Esophagus muscularis mucosa (tissue), 4 donors: ENCODE data around the gene SERPINA1. TPM values are rescaled to one million over a fixed set of nuclear protein-coding genes. Genes with fewer than 3 reads are reported as not detected.

Experiments used
- DNase-seq: peaks from one replicate; pipeline ENCODE4 v3.0.0-alpha.2; 2017; ENCODE audit errors: extremely low spot score
- H3K27ac ChIP-seq, 4 donors: fragments of 200-600 bp; sonication (generic); replicated peaks in 1 of 4; 1 replicate in 3 of 4; 2 replicates in 1 of 4; pipeline ENCODE4 v1.5.1; 2016 to 2019; ENCODE audit warnings: mild to moderate bottlenecking in 1 of 4
- H3K27me3 ChIP-seq, 4 donors: fragments of 200-600 bp; sonication (generic); one replicate each; pipeline versions ENCODE4 v1.5.1 to v1.6.0; 2016 to 2019
- H3K36me3 ChIP-seq, 4 donors: fragments of 200-600 bp; sonication (generic); one replicate each; pipeline ENCODE4 v1.5.1; 2016 to 2019
- H3K4me1 ChIP-seq, 4 donors: fragments of 200-600 bp; sonication (generic); one replicate each; pipeline ENCODE4 v1.5.1; 2016 to 2019
- H3K4me3 ChIP-seq, 4 donors: fragments of 200-600 bp; sonication (generic); 1 replicate in 2 of 4; 2 replicates in 2 of 4; pipeline ENCODE4 v1.5.1; 2016 to 2019; ENCODE audit warnings: mild to moderate bottlenecking in 4 of 4, moderate library complexity in 1 of 4
- H3K9me3 ChIP-seq, 4 donors: fragments of 200-600 bp; sonication (generic); 1 replicate in 3 of 4; 2 replicates in 1 of 4; pipeline ENCODE4 v1.5.1; 2016 to 2019
- EP300 ChIP-seq: sonication (generic); formaldehyde crosslinking; IDR thresholded peaks from one replicate; pipeline ENCODE4 v1.6.1; 2017; ENCODE audit warnings: antibody characterized with exemption
- POLR2A ChIP-seq: fragments of 450-650 bp; IDR thresholded peaks from one replicate; pipeline ENCODE4 v1.6.1; 2017; ENCODE audit warnings: antibody characterized with exemption, moderate library complexity, mild to moderate bottlenecking, low read depth
- POLR2AphosphoS5 ChIP-seq, 2 donors: sonication (generic); formaldehyde crosslinking; IDR thresholded peaks; one replicate each; pipeline ENCODE4 v1.6.1; 2017; ENCODE audit warnings: antibody characterized with exemption in 2 of 2
- WGBS: methylation state at CpG from one replicate; pipeline ENCODE4 v1.1.5; 2018; 5-methylcytosine and 5-hydroxymethylcytosine counted together
- intact Hi-C: fragments of 100-400 bp; cut with DNase I; formaldehyde crosslinking; loops from one replicate; pipeline ENCODE4 v1.15.1; 2023
- total RNA-seq, 4 donors: library from RNA; depleted of rRNA; stranded (reverse); fragments of >200 nt; gene quantifications; one replicate each; pipeline versions ENCODE4 v1.1.0 to v1.2.1, GENCODE V29; 2016
- TF ChIP-seq, protein P1 (sequence below), 3 experiments: fragments of 200-600 bp in 2 of 3; fragments of 450-650 bp in 1 of 3; sonication (generic) in 2 of 3; IDR thresholded peaks; one replicate each; pipeline ENCODE4 v1.5.1; 2017 to 2019; ENCODE audit warnings: antibody characterized with exemption in 3 of 3, mild to moderate bottlenecking in 2 of 3, moderate library complexity in 1 of 3

The SERPINA1 gene
- total RNA-seq, 4 donors from 2014 or later: 1.7 to 20.2 (median 2.2) TPM

- Histone ChIP-seq H3K27me3 (no peaks in the 10 kb centered on the region), H3K4me1 (no peaks in the 10 kb centered on the region), H3K36me3 (no peaks in the 10 kb centered on the region), H3K4me3 (no peak overlapping the region), H3K27ac (no peak overlapping the region), H3K9me3 (peaks cover 0 to 20% (median 4%) of the 10 kb centered on the region in 4 donors)
- WGBS: 85% methylated on average over 2 of the region's 2 CpGs
- no peak for DNase-seq
- TF ChIP-seq, protein P1, sequence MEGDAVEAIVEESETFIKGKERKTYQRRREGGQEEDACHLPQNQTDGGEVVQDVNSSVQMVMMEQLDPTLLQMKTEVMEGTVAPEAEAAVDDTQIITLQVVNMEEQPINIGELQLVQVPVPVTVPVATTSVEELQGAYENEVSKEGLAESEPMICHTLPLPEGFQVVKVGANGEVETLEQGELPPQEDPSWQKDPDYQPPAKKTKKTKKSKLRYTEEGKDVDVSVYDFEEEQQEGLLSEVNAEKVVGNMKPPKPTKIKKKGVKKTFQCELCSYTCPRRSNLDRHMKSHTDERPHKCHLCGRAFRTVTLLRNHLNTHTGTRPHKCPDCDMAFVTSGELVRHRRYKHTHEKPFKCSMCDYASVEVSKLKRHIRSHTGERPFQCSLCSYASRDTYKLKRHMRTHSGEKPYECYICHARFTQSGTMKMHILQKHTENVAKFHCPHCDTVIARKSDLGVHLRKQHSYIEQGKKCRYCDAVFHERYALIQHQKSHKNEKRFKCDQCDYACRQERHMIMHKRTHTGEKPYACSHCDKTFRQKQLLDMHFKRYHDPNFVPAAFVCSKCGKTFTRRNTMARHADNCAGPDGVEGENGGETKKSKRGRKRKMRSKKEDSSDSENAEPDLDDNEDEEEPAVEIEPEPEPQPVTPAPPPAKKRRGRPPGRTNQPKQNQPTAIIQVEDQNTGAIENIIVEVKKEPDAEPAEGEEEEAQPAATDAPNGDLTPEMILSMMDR (IDR thresholded peaks at IDR 0.05): no peak
- no peak for TF ChIP-seq EP300
- no peak for TF ChIP-seq POLR2AphosphoS5 (IDR thresholded peaks at IDR 0.05)
- TF ChIP-seq POLR2A: no peak
- intact Hi-C loops: no loop called here
Measured at GRCh38 chr14:94405486-94405885, 17.1 kb upstream of the SERPINA1 start.

DNA sequence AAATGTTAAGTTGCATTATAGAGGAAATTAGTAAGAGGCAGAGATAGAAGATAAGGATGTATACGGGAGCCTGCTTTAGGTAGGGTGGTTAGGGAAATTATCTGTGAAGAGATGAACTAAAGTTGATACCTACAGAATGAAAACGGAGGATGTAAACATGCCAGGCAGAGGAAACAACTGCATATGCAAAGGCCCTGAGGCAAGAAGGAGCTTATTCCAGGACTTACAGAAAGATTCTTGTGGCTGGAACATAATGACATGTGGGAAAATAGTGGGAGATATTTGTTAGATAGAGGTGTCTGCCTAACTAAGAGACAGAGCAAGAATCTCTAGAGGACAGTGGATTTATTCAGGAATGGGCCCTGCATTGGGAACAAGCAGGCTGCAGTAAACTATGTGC lies 16.2 kb upstream of the SERPINA1 start:
- H3K36me3 ChIP-seq: no peaks in the 10 kb centered on the region
- WGBS: 89% methylated on average over 2 of the region's 2 CpGs
- no peak for DNase-seq
- peaks cover 0 to 20% (median 3%) of the 10 kb centered on the region in 4 donors for H3K9me3 ChIP-seq
- TF ChIP-seq POLR2AphosphoS5 (IDR thresholded peaks at IDR 0.05): no peak
- TF ChIP-seq, protein P1 (IDR thresholded peaks at IDR 0.05): no peak
- TF ChIP-seq EP300: no peak
- no peak for TF ChIP-seq POLR2A
- no peak overlapping the region for H3K27ac ChIP-seq
- no peaks in the 10 kb centered on the region for H3K27me3 ChIP-seq
- H3K4me1 ChIP-seq: no peaks in the 10 kb centered on the region
- intact Hi-C loops: no loop called here
- no peak overlapping the region for H3K4me3 ChIP-seq

GRCh38 chr14:94403312-94403932 lies 15.0 kb upstream of the SERPINA1 start:
- H3K27ac ChIP-seq: no peak overlapping the region
- peaks cover 0 to 20% (median 3%) of the 10 kb centered on the region in 4 donors for H3K9me3 ChIP-seq
- intact Hi-C loops: no loop called here
- TF ChIP-seq EP300: no peak
- TF ChIP-seq, protein P1 (IDR thresholded peaks at IDR 0.05): no peak
- no peak for TF ChIP-seq POLR2AphosphoS5 (IDR thresholded peaks at IDR 0.05)
- no peaks in the 10 kb centered on the region for H3K4me1 ChIP-seq
- no peak overlapping the region for H3K4me3 ChIP-seq
- 66% methylated on average over 4 of the region's 4 CpGs for WGBS
- H3K36me3 ChIP-seq: no peaks in the 10 kb centered on the region
- no peaks in the 10 kb centered on the region for H3K27me3 ChIP-seq
- DNase-seq: no peak

DNA sequence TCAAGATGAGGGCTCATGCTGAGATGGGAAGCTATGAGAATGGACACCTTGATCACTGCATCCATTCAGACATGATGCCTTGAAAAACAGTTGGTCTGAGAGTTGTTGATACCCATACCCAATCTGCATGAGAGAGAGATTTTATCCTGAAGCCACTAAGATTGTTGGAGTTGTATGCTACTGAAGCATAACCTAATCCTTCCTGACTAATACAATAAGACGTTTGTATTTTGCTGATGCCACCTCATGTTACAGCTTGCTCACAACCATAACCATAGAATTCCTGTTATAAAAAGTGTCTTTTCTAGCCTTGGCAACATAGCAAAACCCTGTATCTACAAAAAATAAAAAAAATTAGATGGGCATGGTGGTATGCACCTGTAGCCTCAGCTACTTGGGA lies 12.7 kb upstream of the SERPINA1 start:
- DNase-seq: no peak
- Histone ChIP-seq H3K9me3 (peaks cover 0 to 12% (median 0%) of the 10 kb centered on the region in 4 donors), H3K4me3 (no peak overlapping the region), H3K27ac (no peak overlapping the region), H3K4me1 (no peaks in the 10 kb centered on the region), H3K36me3 (no peaks in the 10 kb centered on the region), H3K27me3 (no peaks in the 10 kb centered on the region)
- 85% methylated on average over 1 of the region's 1 CpG for WGBS
- no peak for TF ChIP-seq EP300
- TF ChIP-seq POLR2A: no peak
- no peak for TF ChIP-seq POLR2AphosphoS5 (IDR thresholded peaks at IDR 0.05)
- TF ChIP-seq, protein P1 (IDR thresholded peaks at IDR 0.05): no peak
- intact Hi-C loops: no loop called here

GRCh38 chr14:94400422-94400841 lies 12.0 kb upstream of the SERPINA1 start:
- no peak overlapping the region for H3K27ac ChIP-seq
- no peak for DNase-seq
- H3K27me3 ChIP-seq: no peaks in the 10 kb centered on the region
- TF ChIP-seq EP300 (no peak), POLR2AphosphoS5 (IDR thresholded peaks at IDR 0.05) (no peak), POLR2A (no peak)
- TF ChIP-seq, protein P1 (IDR thresholded peaks at IDR 0.05): no peak
- no peaks in the 10 kb centered on the region for H3K4me1 ChIP-seq
- no peak overlapping the region for H3K4me3 ChIP-seq
- WGBS: 72% methylated on average over 3 of the region's 3 CpGs
- peaks cover 0 to 8% (median 0%) of the 10 kb centered on the region in 4 donors for H3K9me3 ChIP-seq
- H3K36me3 ChIP-seq: no peaks in the 10 kb centered on the region
- intact Hi-C loops: no loop called here
